Esophagus muscularis mucosa (tissue), 4 donors: Measurements from ENCODE around the gene MPHOSPH6.

Source experiments
- EP300 ChIP-seq: sonication (generic); formaldehyde crosslinking; IDR thresholded peaks from one replicate; pipeline ENCODE4 v1.6.1; 2017; ENCODE audit warnings: antibody characterized with exemption
- POLR2A ChIP-seq: fragments of 450-650 bp; IDR thresholded peaks from one replicate; pipeline ENCODE4 v1.6.1; 2017; ENCODE audit warnings: antibody characterized with exemption, moderate library complexity, mild to moderate bottlenecking, low read depth
- POLR2AphosphoS5 ChIP-seq, 2 donors: sonication (generic); formaldehyde crosslinking; IDR thresholded peaks; one replicate each; pipeline ENCODE4 v1.6.1; 2017; ENCODE audit warnings: antibody characterized with exemption in 2 of 2
- TF ChIP-seq, protein P1 (sequence below), 3 experiments: fragments of 200-600 bp in 2 of 3; fragments of 450-650 bp in 1 of 3; sonication (generic) in 2 of 3; IDR thresholded peaks; one replicate each; pipeline ENCODE4 v1.5.1; 2017 to 2019; ENCODE audit warnings: antibody characterized with exemption in 3 of 3, mild to moderate bottlenecking in 2 of 3, moderate library complexity in 1 of 3

DNA sequence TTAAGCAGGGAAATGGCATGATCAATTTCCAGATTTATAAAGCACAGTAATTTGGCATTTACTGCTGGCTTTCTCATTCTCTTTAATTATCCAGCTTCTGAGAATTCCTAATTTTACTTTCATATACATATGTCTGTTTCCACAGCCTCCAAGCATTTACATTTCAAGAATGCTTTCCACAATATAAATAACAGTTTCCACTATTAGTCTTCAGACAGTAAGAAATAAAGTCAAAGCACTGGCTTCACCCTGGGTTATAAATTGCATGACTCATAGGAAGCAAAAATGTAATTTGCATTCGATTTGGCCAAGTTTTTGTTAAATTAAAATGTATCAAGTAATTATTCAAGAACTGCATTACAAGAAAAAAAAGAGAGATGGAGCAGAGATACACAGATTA lies 53.5 kb downstream of the MPHOSPH6 start:
- TF ChIP-seq, protein P1, sequence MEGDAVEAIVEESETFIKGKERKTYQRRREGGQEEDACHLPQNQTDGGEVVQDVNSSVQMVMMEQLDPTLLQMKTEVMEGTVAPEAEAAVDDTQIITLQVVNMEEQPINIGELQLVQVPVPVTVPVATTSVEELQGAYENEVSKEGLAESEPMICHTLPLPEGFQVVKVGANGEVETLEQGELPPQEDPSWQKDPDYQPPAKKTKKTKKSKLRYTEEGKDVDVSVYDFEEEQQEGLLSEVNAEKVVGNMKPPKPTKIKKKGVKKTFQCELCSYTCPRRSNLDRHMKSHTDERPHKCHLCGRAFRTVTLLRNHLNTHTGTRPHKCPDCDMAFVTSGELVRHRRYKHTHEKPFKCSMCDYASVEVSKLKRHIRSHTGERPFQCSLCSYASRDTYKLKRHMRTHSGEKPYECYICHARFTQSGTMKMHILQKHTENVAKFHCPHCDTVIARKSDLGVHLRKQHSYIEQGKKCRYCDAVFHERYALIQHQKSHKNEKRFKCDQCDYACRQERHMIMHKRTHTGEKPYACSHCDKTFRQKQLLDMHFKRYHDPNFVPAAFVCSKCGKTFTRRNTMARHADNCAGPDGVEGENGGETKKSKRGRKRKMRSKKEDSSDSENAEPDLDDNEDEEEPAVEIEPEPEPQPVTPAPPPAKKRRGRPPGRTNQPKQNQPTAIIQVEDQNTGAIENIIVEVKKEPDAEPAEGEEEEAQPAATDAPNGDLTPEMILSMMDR (IDR thresholded peaks at IDR 0.05), result no peak
- TF ChIP-seq POLR2A (no peak), EP300 (no peak), POLR2AphosphoS5 (IDR thresholded peaks at IDR 0.05) (no peak)
